H9 (cell line): ENCODE data around the gene CALN1. TPM values are rescaled to one million over a fixed set of nuclear protein-coding genes. Genes with fewer than 3 reads are reported as not detected.

ENCODE experiments used
- DNase-seq: peaks from one replicate; pipeline ENCODE4 v3.0.0-alpha.2; 2017
- H2AFZ ChIP-seq: one replicate; pipeline ENCODE4 v1.6.1; 2013; ENCODE audit warnings: mild to moderate bottlenecking, low read length, control low read depth, moderate library complexity
- H2AK5ac ChIP-seq: 2 replicates; pipeline ENCODE4 v1.6.1; 2013; ENCODE audit warnings: low read length, control low read depth, mixed read lengths; ENCODE audit not compliant: insufficient read length
- H2BK120ac ChIP-seq: one replicate; pipeline ENCODE4 v1.6.1; 2013; ENCODE audit warnings: low read depth, mild to moderate bottlenecking, low read length, control low read depth, inconsistent platforms; ENCODE audit not compliant: poor library complexity, severe bottlenecking
- H2BK12ac ChIP-seq: 2 replicates; pipeline ENCODE4 v1.6.1; 2013; ENCODE audit warnings: low read length, control low read depth, mixed read lengths, low read depth; ENCODE audit not compliant: insufficient read length
- H2BK15ac ChIP-seq: 2 replicates; pipeline ENCODE4 v1.6.1; 2013; ENCODE audit warnings: low read depth, low read length, control low read depth
- H2BK20ac ChIP-seq: one replicate; pipeline ENCODE4 v1.6.1; 2013; ENCODE audit warnings: low read depth, mild to moderate bottlenecking, low read length, control low read depth, inconsistent platforms; ENCODE audit not compliant: poor library complexity, severe bottlenecking
- H2BK5ac ChIP-seq: 2 replicates; pipeline ENCODE4 v1.6.1; 2013; ENCODE audit warnings: low read length, control low read depth, mixed read lengths; ENCODE audit not compliant: insufficient read length
- H3K14ac ChIP-seq: 2 replicates; pipeline ENCODE4 v1.6.1; 2013; ENCODE audit warnings: low read length, control low read depth; ENCODE audit not compliant: insufficient read depth
- H3K18ac ChIP-seq: 2 replicates; pipeline ENCODE4 v1.6.1; 2013; ENCODE audit warnings: low read depth, mild to moderate bottlenecking, mixed read lengths, low read length, control low read depth; ENCODE audit not compliant: insufficient read length
- H3K23ac ChIP-seq: 2 replicates; pipeline ENCODE4 v1.6.1; 2013; ENCODE audit warnings: low read length, control low read depth, mixed read lengths, low read depth; ENCODE audit not compliant: insufficient read length
- H3K23me2 ChIP-seq: 2 replicates; pipeline ENCODE4 v1.6.1; 2013; ENCODE audit warnings: low read depth, mild to moderate bottlenecking, mixed read lengths, low read length, control low read depth; ENCODE audit not compliant: insufficient read length, poor library complexity, severe bottlenecking
- H3K27ac ChIP-seq: 2 replicates; pipeline ENCODE4 v1.5.1; 2013; ENCODE audit warnings: low read length, control low read depth, mixed read lengths, low read depth; ENCODE audit not compliant: insufficient read length
- H3K27me3 ChIP-seq: 2 replicates; pipeline ENCODE4 v1.6.1; 2013; ENCODE audit warnings: low read length, control low read depth, inconsistent platforms; ENCODE audit not compliant: insufficient read depth
- H3K4ac ChIP-seq: 2 replicates; pipeline ENCODE4 v1.6.1; 2013; ENCODE audit warnings: low read depth, mild to moderate bottlenecking, control low read depth, inconsistent platforms, low read length, moderate library complexity
- H3K4me1 ChIP-seq: 2 replicates; pipeline ENCODE4 v1.6.1; 2013; ENCODE audit warnings: low read length, control low read depth, inconsistent platforms; ENCODE audit not compliant: insufficient read depth
- H3K4me2 ChIP-seq: 2 replicates; pipeline ENCODE4 v1.6.1; 2013; ENCODE audit warnings: low read length, control low read depth, mixed read lengths; ENCODE audit not compliant: insufficient read length, insufficient read depth
- H3K56ac ChIP-seq: 2 replicates; pipeline ENCODE4 v1.6.1; 2013; ENCODE audit warnings: low read depth, mild to moderate bottlenecking, mixed read lengths, low read length, control low read depth; ENCODE audit not compliant: insufficient read length
- H3K79me1 ChIP-seq: 2 replicates; pipeline ENCODE4 v1.6.1; 2013; ENCODE audit warnings: low read depth, mild to moderate bottlenecking, moderate library complexity, low read length, control low read depth, inconsistent platforms; ENCODE audit not compliant: insufficient read depth, poor library complexity, severe bottlenecking
- H3K79me2 ChIP-seq: 2 replicates; pipeline ENCODE4 v1.6.1; 2013; ENCODE audit warnings: low read length, control low read depth, inconsistent platforms; ENCODE audit not compliant: insufficient read depth
- H3K9ac ChIP-seq: 2 replicates; pipeline ENCODE4 v1.6.1; 2013; ENCODE audit warnings: low read length, control low read depth, mixed read lengths; ENCODE audit not compliant: insufficient read length; ENCODE audit errors: extremely low read depth
- H3K9me3 ChIP-seq: one replicate; pipeline ENCODE4 v1.6.1; 2013; ENCODE audit warnings: low read depth, low read length, inconsistent platforms; ENCODE audit not compliant: control insufficient read depth
- H3T11ph ChIP-seq: one replicate; pipeline ENCODE4 v1.6.1; 2013; ENCODE audit warnings: mild to moderate bottlenecking, low read length, control low read depth, inconsistent platforms
- H4K20me1 ChIP-seq: one replicate; pipeline ENCODE4 v1.6.1; 2013; ENCODE audit not compliant: control insufficient read depth, insufficient read length, insufficient read depth
- H4K5ac ChIP-seq: 2 replicates; pipeline ENCODE4 v1.6.1; 2013; ENCODE audit warnings: low read depth, mild to moderate bottlenecking, mixed read lengths, low read length, control low read depth; ENCODE audit not compliant: insufficient read length
- H4K8ac ChIP-seq: replicated peaks from 2 replicates; pipeline ENCODE4 v1.6.1; 2013; ENCODE audit warnings: low read length, control low read depth, mixed read lengths, low read depth; ENCODE audit not compliant: insufficient read length
- H4K91ac ChIP-seq: 2 replicates; pipeline ENCODE4 v1.6.1; 2013; ENCODE audit warnings: low read depth, mild to moderate bottlenecking, moderate library complexity, mixed read lengths, low read length, control low read depth; ENCODE audit not compliant: insufficient read length
- H3K27ac Mint-ChIP-seq, 3 experiments: 2 replicates in 2 of 3; 3 replicates in 1 of 3; pipeline ENCODE4 v1.8.0; 2020 to 2021; ENCODE audit warnings: mixed read lengths in 3 of 3, mild to moderate bottlenecking in 1 of 3, moderate library complexity in 1 of 3
- H3K27me3 Mint-ChIP-seq: 2 replicates; pipeline ENCODE4 v1.8.0; 2021; ENCODE audit warnings: low read depth, mild to moderate bottlenecking, moderate library complexity, mixed read lengths
- H3K36me3 Mint-ChIP-seq, 3 experiments: 2 replicates in 2 of 3; 3 replicates in 1 of 3; pipeline ENCODE4 v1.8.0; 2020 to 2021; ENCODE audit warnings: low read depth in 3 of 3, mixed read lengths in 3 of 3; ENCODE audit not compliant: insufficient read depth in 1 of 3
- H3K4me1 Mint-ChIP-seq, 2 experiments: 2 replicates each; pipeline ENCODE4 v1.8.0; 2020; ENCODE audit warnings: mixed read lengths in 2 of 2
- H3K4me3 Mint-ChIP-seq, 2 experiments: 2 replicates in 1 of 2; 3 replicates in 1 of 2; pipeline ENCODE4 v1.8.0; 2020 to 2021; ENCODE audit warnings: mild to moderate bottlenecking in 2 of 2, mixed read lengths in 2 of 2, moderate library complexity in 1 of 2
- H3K9me3 Mint-ChIP-seq, 2 experiments: 2 replicates in 1 of 2; 3 replicates in 1 of 2; pipeline ENCODE4 v1.8.0; 2020; ENCODE audit warnings: mild to moderate bottlenecking in 2 of 2, mixed read lengths in 2 of 2, moderate library complexity in 1 of 2
- CTCF ChIP-seq: fragments of 200-600 bp; sonication (generic); conservative IDR thresholded peaks from 3 replicates; pipeline ENCODE4 v1.8.0; 2021; ENCODE audit warnings: antibody characterized with exemption, mild to moderate bottlenecking
- WGBS: extraction: QIAGEN DNeasy Blood & Tissue Kit; methylation state at CpG from one replicate; pipeline ENCODE4 v1.1.7; 2013; ENCODE audit warnings: missing lambda C conversion rate, low lambda C conversion rate, mixed read lengths; ENCODE audit not compliant: insufficient read length; ENCODE audit errors: extremely low coverage; 5-methylcytosine and 5-hydroxymethylcytosine counted together
- total RNA-seq: library from RNA; stranded (reverse); gene quantifications from 2 replicates; pipeline ENCODE4 v1.2.1, GENCODE V29; 2021

CALN1 gene
- total RNA-seq, 1 experiment from 2014 or later: 2.8 TPM

GRCh38 chr7:72023926-72024325, 388.2 kb downstream of the CALN1 start:
- no peak overlapping the region for H3K9ac ChIP-seq
- no peak overlapping the region for H3K14ac ChIP-seq
- WGBS: no CpG with 5 or more reads among the region's 4 CpGs
- no peak overlapping the region for H3T11ph ChIP-seq
- no peak overlapping the region for H4K8ac ChIP-seq
- H2BK20ac ChIP-seq: no peak overlapping the region
- Mint-ChIP-seq H3K27me3 (no peaks in the 10 kb centered on the region), H3K36me3 (no peaks in the 10 kb centered on the region; a peak in 3 of 7 replicates), H3K27ac (no peak overlapping the region), H3K4me1 (no peaks in the 10 kb centered on the region), H3K4me3 (no peak overlapping the region), H3K9me3 (no peaks in the 10 kb centered on the region; a peak in 1 of 5 replicates)
- no peak overlapping the region for H3K23ac ChIP-seq
- TF ChIP-seq CTCF: no peak
- no peak overlapping the region for H3K27ac ChIP-seq
- H2AFZ ChIP-seq: no peak overlapping the region
- H3K56ac ChIP-seq: no peak overlapping the region
- H3K27me3 ChIP-seq: no peaks in the 10 kb centered on the region
- no peak overlapping the region for H2BK15ac ChIP-seq
- H3K23me2 ChIP-seq: no peaks in the 10 kb centered on the region
- no peak overlapping the region for H3K4me2 ChIP-seq
- no peak overlapping the region for H3K4ac ChIP-seq
- no peak overlapping the region for H4K91ac ChIP-seq
- H3K18ac ChIP-seq: no peak overlapping the region
- no peaks in the 10 kb centered on the region for H3K4me1 ChIP-seq
- H3K9me3 ChIP-seq: no peaks in the 10 kb centered on the region
- H4K5ac ChIP-seq: no peak overlapping the region
- DNase-seq: no peak
- H3K79me1 ChIP-seq: no peaks in the 10 kb centered on the region
- no peaks in the 10 kb centered on the region for H4K20me1 ChIP-seq
- H2BK12ac ChIP-seq: no peak overlapping the region
- H3K79me2 ChIP-seq: no peaks in the 10 kb centered on the region
- H2BK120ac ChIP-seq: no peak overlapping the region
- H2BK5ac ChIP-seq: no peak overlapping the region
- no peak overlapping the region for H2AK5ac ChIP-seq
